HCT116 (cell line): Measurements from ENCODE around the gene TMCO4. TPM values are rescaled to one million over a fixed set of nuclear protein-coding genes. Genes with fewer than 3 reads are reported as not detected.
A peak's percentile ranks its signal among the peaks of the same experiment; 100 is the strongest.

Experiments used
- ATAC-seq: fragments of 200-7000 bp; cut with Tn5 transposase; 2 replicates; pipeline ENCODE4 v1.9.1; 2020; ENCODE audit warnings: mild to moderate bottlenecking, moderate library complexity
- BruUV-seq: library from RNA; stranded (reverse); fragments of 400-500 nt; replicated peaks from 2 replicates; lab custom pipeline; 2021; lab: Mats Ljungman, UMichigan
- CTCF ChIA-PET: fragments of 300-600 bp; sonication (Branson Sonifier 250); formaldehyde crosslinking; loops from one replicate; lab custom pipeline; 2021; ENCODE audit warnings: antibody characterized with exemption; lab: Charles Lee
- POLR2A ChIA-PET: fragments of 300-600, 350-600 bp; sonication (Branson Sonifier 250); formaldehyde crosslinking; loops from one replicate; lab custom pipeline; 2021; ENCODE audit warnings: antibody characterized with exemption; lab: Charles Lee
- RAD21 ChIA-PET, 2 experiments: fragments of 300-600 bp; sonication (Branson Sonifier 250); formaldehyde crosslinking; loops; one replicate each; lab custom pipeline; 2023; ENCODE audit warnings: low total read pairs in 2 of 2; ENCODE audit not compliant: uncharacterized antibody in 2 of 2, unreplicated experiment in 2 of 2, low non-redundant PET in 1 of 2; lab: Charles Lee
- DNase-seq: peaks from one replicate; pipeline ENCODE4 v3.0.0-alpha.2; 2010; ENCODE audit warnings: low read depth, low spot score
- H2AFZ ChIP-seq: fragments of 200-600 bp; shearing (Covaris generic), sonication (generic); 2 replicates; pipeline ENCODE4 v1.6.1; 2017; ENCODE audit warnings: low read depth, mixed run types, mixed read lengths, antibody characterized with exemption, low read length; ENCODE audit not compliant: poor library complexity, severe bottlenecking
- H3K27ac ChIP-seq: 2 replicates; pipeline ENCODE4 v1.5.1; 2012; ENCODE audit warnings: low read depth, low read length
- H3K27me3 ChIP-seq: fragments of 200-600 bp; sonication (generic); 2 replicates; pipeline ENCODE4 v1.6.1; 2016; ENCODE audit warnings: mixed run types, low read length, mixed read lengths; ENCODE audit not compliant: insufficient read depth
- H3K36me3 ChIP-seq, 2 experiments: fragments of 200-500 bp in 1 of 2; fragments of 200-600 bp in 1 of 2; sonication (Bioruptor generic) in 1 of 2; sonication (generic) in 1 of 2; 2 replicates each; pipeline versions ENCODE4 v1.5.1 to v1.6.1; 2014 to 2016; ENCODE audit warnings: low read length in 2 of 2, inconsistent platforms in 1 of 2, mixed read lengths in 1 of 2, mixed run types in 1 of 2; ENCODE audit not compliant: insufficient read depth in 2 of 2, control insufficient read depth in 1 of 2
- H3K4me1 ChIP-seq, 2 experiments: fragments of 200-600 bp in 1 of 2; sonication (generic) in 1 of 2; 2 replicates each; pipeline versions ENCODE4 v1.5.1 to v1.6.1; 2012 to 2017; ENCODE audit warnings: low read length in 2 of 2, inconsistent platforms in 1 of 2, mild to moderate bottlenecking in 1 of 2, mixed read lengths in 1 of 2, mixed run types in 1 of 2, moderate library complexity in 1 of 2; ENCODE audit not compliant: insufficient read depth in 2 of 2, control insufficient read depth in 1 of 2
- H3K4me2 ChIP-seq: fragments of 200-600 bp; sonication (generic); 2 replicates; pipeline ENCODE4 v1.6.1; 2017; ENCODE audit warnings: mixed run types, low read length, mixed read lengths
- H3K4me3 ChIP-seq, 2 experiments: fragments of 200-600 bp in 1 of 2; sonication (generic) in 1 of 2; replicated peaks in 1 of 2; 2 replicates each; pipeline ENCODE4 v1.5.1; 2011 to 2016; ENCODE audit warnings: low read length in 2 of 2, control low read depth in 1 of 2, low read depth in 1 of 2, mild to moderate bottlenecking in 1 of 2, mixed read lengths in 1 of 2, mixed run types in 1 of 2
- H3K79me2 ChIP-seq: fragments of 200-600 bp; sonication (generic); 2 replicates; pipeline ENCODE4 v1.6.1; 2017; ENCODE audit warnings: mild to moderate bottlenecking, mixed run types, low read length, moderate library complexity, mixed read lengths; ENCODE audit not compliant: insufficient read depth
- H3K9ac ChIP-seq: fragments of 200-600 bp; sonication (generic); 2 replicates; pipeline ENCODE4 v1.6.1; 2016; ENCODE audit warnings: low read length, mixed read lengths
- H3K9me2 ChIP-seq: fragments of 200-600 bp; sonication (generic), shearing (Covaris generic); 2 replicates; pipeline ENCODE4 v1.6.1; 2017; ENCODE audit warnings: mixed run types, mild to moderate bottlenecking, moderate library complexity; ENCODE audit not compliant: insufficient read depth
- H3K9me3 ChIP-seq, 2 experiments: fragments of 200-500 bp in 1 of 2; fragments of 200-600 bp in 1 of 2; sonication (Bioruptor generic) in 1 of 2; sonication (generic) in 1 of 2; 2 replicates each; pipeline ENCODE4 v1.6.1; 2014 to 2017; ENCODE audit warnings: low read length in 2 of 2, mixed read lengths in 2 of 2, inconsistent platforms in 1 of 2, low read depth in 1 of 2, mild to moderate bottlenecking in 1 of 2, mixed run types in 1 of 2, moderate library complexity in 1 of 2; ENCODE audit not compliant: control insufficient read depth in 1 of 2, insufficient read depth in 1 of 2
- H4K20me1 ChIP-seq: fragments of 200-600 bp; sonication (generic), shearing (Covaris generic); 2 replicates; pipeline ENCODE4 v1.6.1; 2017; ENCODE audit warnings: mixed run types, mild to moderate bottlenecking, moderate library complexity; ENCODE audit not compliant: insufficient read depth
- CBX3 ChIP-seq: IDR thresholded peaks from 2 replicates; pipeline ENCODE4 v1.6.1; 2012; ENCODE audit warnings: low read depth
- CEBPB ChIP-seq: IDR thresholded peaks from 2 replicates; pipeline ENCODE4 v1.6.1; 2012; ENCODE audit warnings: low read depth
- EGR1 ChIP-seq: IDR thresholded peaks from 2 replicates; pipeline ENCODE4 v1.6.1; 2012; ENCODE audit warnings: low read depth
- EZH2 ChIP-seq: fragments of 200-600 bp; sonication (generic); IDR thresholded peaks from 2 replicates; pipeline ENCODE4 v1.6.1; 2017; ENCODE audit warnings: antibody characterized with exemption, mixed run types
- EZH2phosphoT487 ChIP-seq: fragments of 200-600 bp; IDR thresholded peaks from 2 replicates; pipeline ENCODE4 v1.6.1; 2018; ENCODE audit warnings: antibody characterized with exemption, borderline replicate concordance
- FOSL1 ChIP-seq: IDR thresholded peaks from 2 replicates; pipeline ENCODE4 v1.6.1; 2012; ENCODE audit warnings: low read depth
- POLR2A ChIP-seq: IDR thresholded peaks from 2 replicates; pipeline ENCODE4 v1.7.0; 2011; ENCODE audit warnings: borderline replicate concordance; ENCODE audit not compliant: insufficient read depth, insufficient read length; ENCODE audit errors: extremely low read depth
- POLR2AphosphoS5 ChIP-seq: IDR thresholded peaks from 2 replicates; pipeline ENCODE4 v1.6.1; 2011; ENCODE audit warnings: mild to moderate bottlenecking, low read depth, low read length, moderate library complexity
- RAD21 ChIP-seq: IDR thresholded peaks from 2 replicates; pipeline ENCODE4 v1.6.1; 2012; ENCODE audit warnings: low read depth, mild to moderate bottlenecking
- SIN3A ChIP-seq: IDR thresholded peaks from 2 replicates; pipeline ENCODE4 v1.6.1; 2012; ENCODE audit warnings: low read depth
- SP1 ChIP-seq: IDR thresholded peaks from 2 replicates; pipeline ENCODE4 v1.6.1; 2012; ENCODE audit warnings: low read depth
- SRF ChIP-seq: IDR thresholded peaks from 2 replicates; pipeline ENCODE4 v1.6.1; 2012; ENCODE audit warnings: low read depth
- TCF7L2 ChIP-seq: IDR thresholded peaks from 2 replicates; pipeline ENCODE4 v1.7.0; 2011; ENCODE audit warnings: borderline replicate concordance, inconsistent platforms; ENCODE audit not compliant: insufficient read depth, insufficient read length; ENCODE audit errors: extremely low read depth
- YY1 ChIP-seq: IDR thresholded peaks from 2 replicates; pipeline ENCODE4 v1.6.1; 2011; ENCODE audit warnings: low read length, low read depth, moderate library complexity, mild to moderate bottlenecking; ENCODE audit not compliant: insufficient replicate concordance; ENCODE audit errors: extremely low read depth
- ZFX ChIP-seq: fragments of 450-650 bp; IDR thresholded peaks from 2 replicates; pipeline ENCODE4 v1.6.1; 2017
- ZNF274 ChIP-seq: fragments of 200-500 bp; sonication (Bioruptor generic); IDR thresholded peaks from 2 replicates; pipeline ENCODE4 v1.6.1; 2014; ENCODE audit warnings: mild to moderate bottlenecking, low read depth, low read length, inconsistent platforms
- intact Hi-C: fragments of 100-400 bp; cut with micrococcal nuclease; formaldehyde crosslinking; loops from 2 replicates; pipeline ENCODE4 v1.10.0; 2022
- total RNA-seq: library from RNA; stranded (reverse); gene quantifications from one replicate; pipeline ENCODE4 v1.2.1, GENCODE V29; 2021; ENCODE audit not compliant: unreplicated experiment
- TF ChIP-seq, protein P1 (sequence below), 3 experiments: fragments of 200-600 bp in 1 of 3; sonication (generic) in 1 of 3; IDR thresholded peaks in 2 of 3; conservative IDR thresholded peaks in 1 of 3; 2 replicates each; pipeline ENCODE4 v1.5.1; 2012 to 2017; ENCODE audit warnings: low read depth in 2 of 3, low read length in 2 of 3, antibody characterized with exemption in 1 of 3, borderline replicate concordance in 1 of 3, control low read depth in 1 of 3, mild to moderate bottlenecking in 1 of 3, mixed read lengths in 1 of 3, mixed run types in 1 of 3, moderate library complexity in 1 of 3; ENCODE audit not compliant: insufficient read depth in 1 of 3
- TF ChIP-seq, protein P2 (sequence below): IDR thresholded peaks from 2 replicates; pipeline ENCODE4 v1.6.1; 2011; ENCODE audit warnings: mild to moderate bottlenecking, low read length, moderate library complexity; ENCODE audit not compliant: insufficient replicate concordance; ENCODE audit errors: extremely low read depth

The TMCO4 gene
- total RNA-seq, 1 experiment from 2014 or later, result 12.7 TPM

DNA sequence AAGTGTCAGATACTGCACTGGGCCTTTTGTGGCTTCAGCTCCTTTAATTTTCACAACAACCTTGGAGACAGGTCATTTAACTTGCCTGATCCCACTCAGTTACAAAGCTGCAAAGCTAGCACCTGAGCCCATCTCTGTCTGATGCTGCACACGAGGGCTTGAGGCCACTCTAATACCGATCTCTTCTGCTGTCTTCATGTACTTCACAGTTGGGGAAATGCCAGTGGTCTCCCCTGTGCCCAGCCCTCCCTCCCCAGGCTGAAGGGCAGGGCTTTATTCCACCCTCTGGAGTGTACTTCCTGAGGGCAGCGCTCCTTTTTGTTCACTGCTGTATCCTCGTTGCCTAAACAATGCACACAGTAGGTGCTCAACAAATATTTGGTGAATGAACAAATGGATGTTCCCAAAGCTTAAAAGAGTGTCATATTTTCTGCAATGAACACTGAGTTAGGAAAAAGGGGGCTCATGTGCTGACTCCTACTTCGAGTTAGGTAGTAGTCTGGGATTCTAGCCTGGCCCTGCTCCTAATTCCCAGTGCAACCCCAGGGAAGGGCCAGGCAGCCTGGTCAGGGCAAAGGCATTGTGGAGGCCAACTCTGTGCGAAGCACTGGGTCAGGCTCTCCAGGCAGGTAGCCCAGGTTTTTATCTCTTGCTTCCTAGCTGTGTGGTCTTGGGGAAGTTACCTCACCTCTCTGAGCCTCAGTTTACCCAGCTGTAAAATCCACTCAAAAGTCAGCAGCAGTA is 1.1 kb downstream of the TMCO4 start:
- Histone ChIP-seq H3K4me2 (peak overlapping the region; percentile 94), H3K36me3 (no peaks in the 10 kb centered on the region; a peak in 1 of 4 replicates), H3K9ac (peak overlapping the region; percentile 73), H3K4me3 (peak overlapping the region; percentile 55 to 65), H3K27me3 (no peaks in the 10 kb centered on the region), H3K27ac (peak overlapping the region; percentile 68), H2AFZ (no peak overlapping the region), H3K79me2 (no peaks in the 10 kb centered on the region), H4K20me1 (no peaks in the 10 kb centered on the region), H3K9me2 (no peaks in the 10 kb centered on the region), H3K4me1 (peaks cover 15 to 25% of the 10 kb centered on the region in 2 experiments), H3K9me3 (no peaks in the 10 kb centered on the region)
- CTCF ChIA-PET, result interaction anchor here (1.0 kb wide), 1 partner anchor 13 kb away, joined by 3 read pairs; no protein-coding TSS in a partner anchor
- intact Hi-C loops, result no loop called here
- TSS peak; percentile 45 for BruUV-seq
- TF ChIP-seq EZH2 (no peak), POLR2A (no peak), TCF7L2 (no peak), YY1 (no peak), SIN3A (no peak), CEBPB (no peak), ZFX (no peak), CBX3 (no peak), SP1 (no peak), POLR2AphosphoS5 (no peak), ZNF274 (no peak), EGR1 (no peak), FOSL1 (no peak), EZH2phosphoT487 (no peak), RAD21 (no peak), SRF (no peak)
- TF ChIP-seq, protein P1, sequence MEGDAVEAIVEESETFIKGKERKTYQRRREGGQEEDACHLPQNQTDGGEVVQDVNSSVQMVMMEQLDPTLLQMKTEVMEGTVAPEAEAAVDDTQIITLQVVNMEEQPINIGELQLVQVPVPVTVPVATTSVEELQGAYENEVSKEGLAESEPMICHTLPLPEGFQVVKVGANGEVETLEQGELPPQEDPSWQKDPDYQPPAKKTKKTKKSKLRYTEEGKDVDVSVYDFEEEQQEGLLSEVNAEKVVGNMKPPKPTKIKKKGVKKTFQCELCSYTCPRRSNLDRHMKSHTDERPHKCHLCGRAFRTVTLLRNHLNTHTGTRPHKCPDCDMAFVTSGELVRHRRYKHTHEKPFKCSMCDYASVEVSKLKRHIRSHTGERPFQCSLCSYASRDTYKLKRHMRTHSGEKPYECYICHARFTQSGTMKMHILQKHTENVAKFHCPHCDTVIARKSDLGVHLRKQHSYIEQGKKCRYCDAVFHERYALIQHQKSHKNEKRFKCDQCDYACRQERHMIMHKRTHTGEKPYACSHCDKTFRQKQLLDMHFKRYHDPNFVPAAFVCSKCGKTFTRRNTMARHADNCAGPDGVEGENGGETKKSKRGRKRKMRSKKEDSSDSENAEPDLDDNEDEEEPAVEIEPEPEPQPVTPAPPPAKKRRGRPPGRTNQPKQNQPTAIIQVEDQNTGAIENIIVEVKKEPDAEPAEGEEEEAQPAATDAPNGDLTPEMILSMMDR (IDR thresholded peaks at IDR 0.05 in 2 of 3, conservative IDR thresholded peaks at IDR 0.05 in 1 of 3; ENCODE audit: borderline replicate concordance in 1 of 3, insufficient read depth in 1 of 3, low read depth in 2 of 3, low read length in 2 of 3), result no peak
- TF ChIP-seq, protein P2, sequence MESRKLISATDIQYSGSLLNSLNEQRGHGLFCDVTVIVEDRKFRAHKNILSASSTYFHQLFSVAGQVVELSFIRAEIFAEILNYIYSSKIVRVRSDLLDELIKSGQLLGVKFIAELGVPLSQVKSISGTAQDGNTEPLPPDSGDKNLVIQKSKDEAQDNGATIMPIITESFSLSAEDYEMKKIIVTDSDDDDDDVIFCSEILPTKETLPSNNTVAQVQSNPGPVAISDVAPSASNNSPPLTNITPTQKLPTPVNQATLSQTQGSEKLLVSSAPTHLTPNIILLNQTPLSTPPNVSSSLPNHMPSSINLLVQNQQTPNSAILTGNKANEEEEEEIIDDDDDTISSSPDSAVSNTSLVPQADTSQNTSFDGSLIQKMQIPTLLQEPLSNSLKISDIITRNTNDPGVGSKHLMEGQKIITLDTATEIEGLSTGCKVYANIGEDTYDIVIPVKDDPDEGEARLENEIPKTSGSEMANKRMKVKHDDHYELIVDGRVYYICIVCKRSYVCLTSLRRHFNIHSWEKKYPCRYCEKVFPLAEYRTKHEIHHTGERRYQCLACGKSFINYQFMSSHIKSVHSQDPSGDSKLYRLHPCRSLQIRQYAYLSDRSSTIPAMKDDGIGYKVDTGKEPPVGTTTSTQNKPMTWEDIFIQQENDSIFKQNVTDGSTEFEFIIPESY, result no peak
- DNase-seq, result no peak
- RAD21 ChIA-PET, result no interaction called here
- ATAC-seq, result no peak; the same call in 1 of the 2 replicates
- POLR2A ChIA-PET, result interaction anchor here (0.5 kb wide), 1 partner anchor 147 kb away, joined by 7 read pairs; no protein-coding TSS in a partner anchor
